ENCODE data around the gene SYT7. TPM values are rescaled to one million over a fixed set of nuclear protein-coding genes. Genes with fewer than 3 reads are reported as not detected.

The SYT7 gene
- total and polyA plus RNA-seq, 2 of the 8 experiments (the other 6 are each of a cell fraction or from before 2014, with no cell fraction given) = 9.6 to 10.5 TPM

GRCh38 chr11:61489833-61490721 lies 90.8 kb downstream of the SYT7 start:
- no peaks in the 10 kb centered on the region for H3K79me2 ChIP-seq (ENCODE audit: control insufficient read depth in 1 of 2, insufficient read depth in 2 of 2, low read length in 2 of 2)
- no peak overlapping the region; the same call in 1 of the 2 replicates for H4K8ac ChIP-seq (ENCODE audit: extremely low read depth, insufficient read depth, low read length)
- H2BK5ac ChIP-seq (ENCODE audit: low read depth, low read length) = no peak overlapping the region
- no peak overlapping the region for H3K14ac ChIP-seq (ENCODE audit: insufficient read length)
- H4K91ac ChIP-seq (replicated peaks; ENCODE audit: insufficient read length, low read length) = peak overlapping the region; percentile 10
- peak overlapping the region; percentile 13 for H3K4ac ChIP-seq (replicated peaks; ENCODE audit: insufficient read length, low read depth, low read length)
- no peak overlapping the region for H3K4me3 ChIP-seq (ENCODE audit: extremely low read depth in 1 of 4, insufficient read depth in 2 of 4, low read depth in 3 of 4, low read length in 4 of 4)
- H3K18ac ChIP-seq (ENCODE audit: extremely low read depth, low read length) = 0 out of 2 replicates have a peak overlapping the region, but pooled peaks have one; percentile 10
- peaks cover 0 to 2% of the 10 kb centered on the region in 2 experiments for H4K20me1 ChIP-seq (replicated peaks in 1 of 2; ENCODE audit: control insufficient read depth in 1 of 2, insufficient read depth in 2 of 2, low read length in 2 of 2)
- no peaks in the 10 kb centered on the region; the same call in 1 of the 2 replicates for H3K23me2 ChIP-seq (ENCODE audit: low read depth, low read length)
- H3K9me3 ChIP-seq (ENCODE audit: insufficient read depth in 2 of 2, low read depth in 1 of 2, low read length in 1 of 2) = no peaks in the 10 kb centered on the region
- H4K5ac ChIP-seq (ENCODE audit: insufficient read length, low read depth, low read length) = no peak overlapping the region
- no peak overlapping the region; a peak in 1 of 7 replicates for H3K9ac ChIP-seq (replicated peaks in 1 of 4; ENCODE audit: extremely low read depth in 1 of 4, low read depth in 3 of 4, low read length in 3 of 4)
- H3K27me3 ChIP-seq (replicated peaks in 1 of 4; ENCODE audit: control insufficient read depth in 3 of 4, extremely low read depth in 1 of 4, insufficient read depth in 3 of 4, low read length in 3 of 4) = 0 out of 7 replicates have a peak, but pooled peaks cover 0 to 2% (median 0%) of the 10 kb centered on the region in 4 experiments
- H2AK5ac ChIP-seq (ENCODE audit: low read depth, low read length) = no peak overlapping the region
- peak overlapping the region; percentile 66; the same call in 1 of the 2 replicates for H2BK20ac ChIP-seq (ENCODE audit: low read length)
- H3K56ac ChIP-seq (replicated peaks; ENCODE audit: insufficient read length, low read depth, low read length) = no peak overlapping the region
- no peaks in the 10 kb centered on the region; a peak in 1 of 8 replicates for H3K36me3 ChIP-seq (ENCODE audit: control insufficient read depth in 2 of 4, insufficient read depth in 4 of 4, low read length in 3 of 4)
- H2AFZ ChIP-seq (ENCODE audit: low read length) = no peak overlapping the region
- ChIA-PET CTCF (ENCODE audit: partially characterized antibody) (interaction anchor here (1.3 to 57.8 kb wide), 7 partner anchors 8 to 148 kb away, joined by 3 to 2106 read pairs (median 12); partner anchors contain the start of gene LRRC10B), POLR2A (ENCODE audit: partially characterized antibody) (interaction anchor here (0.6 to 3.3 kb wide), 5 partner anchors 10 to 134 kb away, joined by 3 to 24 read pairs (median 6); partner anchors contain the start of gene LRRC10B)
- H3K27ac ChIP-seq (ENCODE audit: low read depth, low read length) = no peak overlapping the region
- H2BK15ac ChIP-seq (ENCODE audit: low read length) = peak overlapping the region; percentile 76
- DNase-seq (ENCODE audit: low read depth in 1 of 2, low spot score in 2 of 2) = peak in 1 of 2 experiments; percentile 63
- no peak overlapping the region for H2BK120ac ChIP-seq (replicated peaks; ENCODE audit: low read depth, low read length)
- WGBS, 2 experiments (ENCODE audit: extremely low coverage in 1 of 2, insufficient coverage in 1 of 2, insufficient read length in 1 of 2, insufficient replicate concordance in 2 of 2, low coverage in 1 of 2, low lambda C conversion rate in 2 of 2, missing lambda C conversion rate in 1 of 2) = 74% methylated on average over 13 of the region's 13 CpGs; no CpG with 5 or more reads in 1 of the 2 experiments
- H3K4me2 ChIP-seq (ENCODE audit: insufficient read depth in 1 of 2, low read depth in 2 of 2, low read length in 2 of 2) = peak overlapping the region in 1 of 2 experiments; percentile 54; a peak in 1 of 4 replicates
- H3K23ac ChIP-seq (ENCODE audit: insufficient read length) = no peak overlapping the region
- peaks cover 0 to 21% (median 16%) of the 10 kb centered on the region in 4 experiments; a peak in 6 of 7 replicates for H3K4me1 ChIP-seq (replicated peaks in 1 of 4; ENCODE audit: control insufficient read depth in 3 of 4, insufficient read depth in 4 of 4, low read length in 3 of 4)
- H2BK12ac ChIP-seq (ENCODE audit: low read depth, low read length) = peak overlapping the region; percentile 88; the same call in 1 of the 2 replicates
- no peak for FAIRE-seq
- H3K79me1 ChIP-seq (ENCODE audit: low read depth, low read length) = no peaks in the 10 kb centered on the region
- TF ChIP-seq SIRT6 (IDR thresholded peaks at IDR 0.05; ENCODE audit: low read length) = no peak
- no peak for TF ChIP-seq JUN (IDR thresholded peaks at IDR 0.05; ENCODE audit: low read depth, low read length)
- no peak for TF ChIP-seq RFX5 (IDR thresholded peaks at IDR 0.05; ENCODE audit: borderline replicate concordance, low read depth, low read length)
- no peak for TF ChIP-seq ZNF274 (IDR thresholded peaks at IDR 0.05; ENCODE audit: borderline replicate concordance, extremely low read depth, low read length)
- TF ChIP-seq POU5F1 (IDR thresholded peaks at IDR 0.05; ENCODE audit: low read depth, low read length) = no peak
- TF ChIP-seq SRF (IDR thresholded peaks at IDR 0.05; ENCODE audit: low read depth, low read length) = no peak
- TF ChIP-seq NANOG (IDR thresholded peaks at IDR 0.05; ENCODE audit: insufficient read depth, low read depth, low read length, poor library complexity, severe bottlenecking) = no peak
- TF ChIP-seq NRF1 (IDR thresholded peaks at IDR 0.05; ENCODE audit: low read depth, low read length) = no peak
- TF ChIP-seq JUND (IDR thresholded peaks at IDR 0.05; ENCODE audit: low read length) = no peak
- no peak for TF ChIP-seq TAF7 (optimal IDR thresholded peaks at IDR 0.05; ENCODE audit: borderline replicate concordance, low read depth, low read length)
- TF ChIP-seq CTBP2 (IDR thresholded peaks at IDR 0.05; ENCODE audit: borderline replicate concordance, insufficient read depth, insufficient read length, low read length) = no peak

Measured in H1 (cell line).